Parathyroid adenoma (tissue), 2 donors: ENCODE results near the gene SLC9A9.

Experiments used
- H2AFZ ChIP-seq: fragments of 300-600 bp; sonication (generic); one replicate; pipeline ENCODE4 v1.7.0; 2017; ENCODE audit warnings: antibody characterized with exemption, mild to moderate bottlenecking
- H3K27ac ChIP-seq: fragments of 300-600 bp; sonication (generic); one replicate; pipeline ENCODE4 v1.7.0; 2017
- H3K27me3 ChIP-seq: fragments of 300-600 bp; sonication (generic); one replicate; pipeline ENCODE4 v1.7.0; 2017; ENCODE audit warnings: low read length; ENCODE audit not compliant: control insufficient read depth, insufficient read depth
- H3K36me3 ChIP-seq: fragments of 300-600 bp; sonication (generic); one replicate; pipeline ENCODE4 v1.7.0; 2017; ENCODE audit warnings: low read length; ENCODE audit not compliant: control insufficient read depth, insufficient read depth
- H3K4me1 ChIP-seq: fragments of 300-600 bp; sonication (generic); one replicate; pipeline ENCODE4 v1.7.0; 2017; ENCODE audit warnings: control low read depth
- H3K4me2 ChIP-seq: fragments of 300-600 bp; sonication (generic); one replicate; pipeline ENCODE4 v1.7.0; 2017; ENCODE audit warnings: low read length
- H3K4me3 ChIP-seq: fragments of 300-600 bp; sonication (generic); one replicate; pipeline ENCODE4 v1.7.0; 2017; ENCODE audit warnings: low read depth, low read length
- H3K79me2 ChIP-seq: fragments of 300-600 bp; sonication (generic); one replicate; pipeline ENCODE4 v1.7.0; 2017; ENCODE audit warnings: control low read depth
- H3K9ac ChIP-seq: fragments of 300-600 bp; sonication (generic); one replicate; pipeline ENCODE4 v1.7.0; 2017; ENCODE audit warnings: mild to moderate bottlenecking
- H3K9me3 ChIP-seq: fragments of 300-600 bp; sonication (generic); one replicate; pipeline ENCODE4 v1.7.0; 2017; ENCODE audit warnings: low read length; ENCODE audit not compliant: control insufficient read depth
- TF ChIP-seq, protein P1 (sequence below): fragments of 300-600 bp; sonication (generic); IDR thresholded peaks from one replicate; pipeline ENCODE4 v1.7.0; 2017; ENCODE audit warnings: antibody characterized with exemption, mild to moderate bottlenecking
- donor health status: primary hyperparathyroidism.

SLC9A9 gene

GRCh38 chr3:143478115-143478693, 370.1 kb downstream of the SLC9A9 start:
- no peaks in the 10 kb centered on the region for H3K36me3 ChIP-seq
- H3K9me3 ChIP-seq = no peaks in the 10 kb centered on the region
- H3K27ac ChIP-seq = no peak overlapping the region
- H3K27me3 ChIP-seq = no peaks in the 10 kb centered on the region
- no peak overlapping the region for H3K4me2 ChIP-seq
- TF ChIP-seq, protein P1, sequence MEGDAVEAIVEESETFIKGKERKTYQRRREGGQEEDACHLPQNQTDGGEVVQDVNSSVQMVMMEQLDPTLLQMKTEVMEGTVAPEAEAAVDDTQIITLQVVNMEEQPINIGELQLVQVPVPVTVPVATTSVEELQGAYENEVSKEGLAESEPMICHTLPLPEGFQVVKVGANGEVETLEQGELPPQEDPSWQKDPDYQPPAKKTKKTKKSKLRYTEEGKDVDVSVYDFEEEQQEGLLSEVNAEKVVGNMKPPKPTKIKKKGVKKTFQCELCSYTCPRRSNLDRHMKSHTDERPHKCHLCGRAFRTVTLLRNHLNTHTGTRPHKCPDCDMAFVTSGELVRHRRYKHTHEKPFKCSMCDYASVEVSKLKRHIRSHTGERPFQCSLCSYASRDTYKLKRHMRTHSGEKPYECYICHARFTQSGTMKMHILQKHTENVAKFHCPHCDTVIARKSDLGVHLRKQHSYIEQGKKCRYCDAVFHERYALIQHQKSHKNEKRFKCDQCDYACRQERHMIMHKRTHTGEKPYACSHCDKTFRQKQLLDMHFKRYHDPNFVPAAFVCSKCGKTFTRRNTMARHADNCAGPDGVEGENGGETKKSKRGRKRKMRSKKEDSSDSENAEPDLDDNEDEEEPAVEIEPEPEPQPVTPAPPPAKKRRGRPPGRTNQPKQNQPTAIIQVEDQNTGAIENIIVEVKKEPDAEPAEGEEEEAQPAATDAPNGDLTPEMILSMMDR = no peak
- H3K4me3 ChIP-seq = no peak overlapping the region
- no peak overlapping the region for H2AFZ ChIP-seq
- H3K9ac ChIP-seq = no peak overlapping the region
- H3K4me1 ChIP-seq = no peaks in the 10 kb centered on the region
- H3K79me2 ChIP-seq = no peaks in the 10 kb centered on the region

DNA sequence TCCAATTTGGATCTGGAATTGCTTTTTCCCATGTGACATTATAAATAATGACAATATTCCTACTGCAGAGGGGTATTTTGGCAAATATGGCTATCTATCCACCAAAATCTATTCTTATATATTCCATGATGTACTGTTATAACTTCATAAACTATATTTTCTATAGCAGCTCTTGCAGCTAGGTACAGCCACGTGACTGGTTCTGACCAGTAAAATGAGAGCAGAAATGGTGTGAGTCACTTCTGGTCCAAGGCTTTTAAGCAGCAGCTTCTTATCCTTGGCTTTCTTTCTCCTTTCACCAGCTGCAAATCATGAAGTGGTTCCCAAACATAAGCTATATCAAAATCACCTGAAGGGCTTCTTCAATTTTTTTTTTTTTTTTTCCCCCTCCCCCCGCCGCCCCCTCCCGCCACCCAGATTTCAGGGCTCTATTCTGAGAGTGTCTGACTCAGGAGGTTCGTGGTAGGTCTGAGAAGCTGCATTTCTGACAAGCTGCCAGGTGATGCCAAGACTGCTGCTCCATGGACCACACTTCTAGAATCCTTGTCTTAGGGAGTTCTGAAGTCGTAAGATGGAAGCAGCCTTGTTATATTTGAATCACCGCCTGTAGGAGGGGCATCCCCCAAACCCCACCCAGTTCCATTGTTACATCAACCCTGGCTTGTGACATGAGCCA, 371.2 kb downstream of the SLC9A9 start:
- no peaks in the 10 kb centered on the region for H3K36me3 ChIP-seq
- H2AFZ ChIP-seq = no peak overlapping the region
- H3K79me2 ChIP-seq = no peaks in the 10 kb centered on the region
- H3K9me3 ChIP-seq = no peaks in the 10 kb centered on the region
- H3K4me2 ChIP-seq = no peak overlapping the region
- no peak overlapping the region for H3K27ac ChIP-seq
- H3K27me3 ChIP-seq = no peaks in the 10 kb centered on the region
- H3K4me3 ChIP-seq = no peak overlapping the region
- H3K9ac ChIP-seq = no peak overlapping the region
- H3K4me1 ChIP-seq = no peaks in the 10 kb centered on the region
- TF ChIP-seq, protein P1 = no peak

DNA sequence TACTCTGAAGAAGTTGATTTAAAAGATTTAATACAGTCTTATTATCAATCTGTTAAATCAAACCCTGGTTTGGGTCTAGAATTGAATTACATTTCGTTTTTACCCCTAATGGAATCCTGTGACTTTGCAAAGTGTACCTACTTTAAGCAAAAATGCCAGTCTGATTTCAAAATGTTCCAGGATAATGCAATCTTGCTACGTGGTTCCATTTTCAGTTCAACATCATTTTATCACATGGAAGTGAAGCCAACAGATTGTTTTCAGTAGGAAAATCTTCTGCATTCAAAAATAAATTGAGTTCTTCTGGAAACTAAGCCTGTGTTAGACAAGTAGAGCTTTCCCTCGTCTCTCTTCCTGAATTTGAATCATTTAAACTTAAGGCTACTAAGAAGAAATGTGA, 372.3 kb downstream of the SLC9A9 start:
- TF ChIP-seq, protein P1 = no peak
- Histone ChIP-seq H3K9ac (no peak overlapping the region), H3K36me3 (no peaks in the 10 kb centered on the region), H3K4me2 (no peak overlapping the region), H3K79me2 (no peaks in the 10 kb centered on the region), H3K4me3 (no peak overlapping the region), H3K4me1 (no peaks in the 10 kb centered on the region), H3K27ac (no peak overlapping the region), H3K27me3 (no peaks in the 10 kb centered on the region), H3K9me3 (no peaks in the 10 kb centered on the region), H2AFZ (no peak overlapping the region)

DNA sequence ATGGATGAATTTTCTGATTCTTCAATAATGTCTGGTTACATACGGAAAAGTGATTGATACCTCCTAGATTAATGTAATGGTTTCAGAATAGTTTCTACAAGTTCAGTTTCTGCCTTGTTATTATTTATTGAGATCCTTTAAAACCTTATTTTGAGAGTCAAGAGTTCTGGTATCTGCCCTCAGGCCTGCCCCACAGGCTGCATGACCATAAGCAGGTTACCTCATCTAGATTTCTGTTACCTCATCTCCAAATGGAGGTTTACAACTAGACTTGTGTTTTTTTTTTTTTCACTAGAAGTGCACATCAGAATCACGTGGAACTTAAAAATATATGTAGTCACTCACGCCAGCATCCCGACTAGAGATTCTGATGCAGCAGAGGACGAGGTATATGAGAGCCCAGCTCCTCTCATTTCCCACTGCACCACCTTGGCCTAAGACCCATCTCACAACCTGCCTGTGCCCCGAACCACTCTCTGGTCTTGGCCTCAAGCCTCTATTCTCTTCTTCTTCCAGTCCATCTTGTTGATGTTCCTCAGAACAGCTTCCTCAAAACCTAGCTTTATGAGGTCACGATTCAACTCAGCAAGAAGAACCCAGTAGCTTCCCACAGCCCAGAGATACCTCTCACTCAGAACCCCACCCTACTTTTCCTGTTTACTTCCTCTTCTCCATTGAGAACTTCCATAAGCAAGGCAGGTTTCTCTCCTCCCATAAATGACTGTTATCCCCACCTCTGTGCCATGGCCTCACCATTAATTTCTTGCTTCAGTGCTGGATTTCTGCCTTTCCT, 375.3 kb downstream of the SLC9A9 start:
- no peaks in the 10 kb centered on the region for H3K4me1 ChIP-seq
- TF ChIP-seq, protein P1 = no peak
- no peak overlapping the region for H2AFZ ChIP-seq
- H3K27ac ChIP-seq = no peak overlapping the region
- H3K9me3 ChIP-seq = no peaks in the 10 kb centered on the region
- no peak overlapping the region for H3K4me2 ChIP-seq
- H3K79me2 ChIP-seq = no peaks in the 10 kb centered on the region
- no peaks in the 10 kb centered on the region for H3K36me3 ChIP-seq
- H3K9ac ChIP-seq = no peak overlapping the region
- no peak overlapping the region for H3K4me3 ChIP-seq
- no peaks in the 10 kb centered on the region for H3K27me3 ChIP-seq
